HG03064 (cell line): ENCODE measurements around the gene TRIM22.
"Not testable (repeated sequence)": the region's sequence is repeated elsewhere in the genome, so short reads cannot be mapped to it uniquely, and the experiment has no call there.

Experiments
- ATAC-seq: cut with Tn5 transposase; IDR thresholded peaks from one replicate; pipeline ENCODE4 v1.9.1; 2021; ENCODE audit warnings: low read depth; ENCODE audit not compliant: unreplicated experiment

TRIM22 gene, protein sequence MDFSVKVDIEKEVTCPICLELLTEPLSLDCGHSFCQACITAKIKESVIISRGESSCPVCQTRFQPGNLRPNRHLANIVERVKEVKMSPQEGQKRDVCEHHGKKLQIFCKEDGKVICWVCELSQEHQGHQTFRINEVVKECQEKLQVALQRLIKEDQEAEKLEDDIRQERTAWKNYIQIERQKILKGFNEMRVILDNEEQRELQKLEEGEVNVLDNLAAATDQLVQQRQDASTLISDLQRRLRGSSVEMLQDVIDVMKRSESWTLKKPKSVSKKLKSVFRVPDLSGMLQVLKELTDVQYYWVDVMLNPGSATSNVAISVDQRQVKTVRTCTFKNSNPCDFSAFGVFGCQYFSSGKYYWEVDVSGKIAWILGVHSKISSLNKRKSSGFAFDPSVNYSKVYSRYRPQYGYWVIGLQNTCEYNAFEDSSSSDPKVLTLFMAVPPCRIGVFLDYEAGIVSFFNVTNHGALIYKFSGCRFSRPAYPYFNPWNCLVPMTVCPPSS

DNA sequence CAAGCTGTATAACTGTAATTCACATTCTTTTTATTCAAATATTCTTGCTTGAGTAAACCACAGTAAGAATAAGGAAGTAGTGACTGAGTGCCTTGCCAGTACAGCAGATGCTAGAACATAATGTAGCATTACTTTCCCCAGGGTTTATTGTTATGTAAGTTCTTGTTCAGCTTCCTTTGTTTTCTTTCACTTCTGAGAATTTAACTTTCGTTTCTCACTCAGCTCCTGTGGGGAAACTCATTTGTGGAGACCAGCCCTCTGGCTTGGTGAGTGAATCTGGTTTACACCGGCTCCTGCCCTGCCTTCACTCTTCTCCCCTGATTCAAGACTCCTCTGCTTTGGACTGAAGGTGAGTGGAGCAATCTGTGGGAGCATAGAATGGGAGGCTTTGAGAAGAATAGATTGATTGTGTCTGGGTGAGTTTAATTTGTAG, at the start of gene TRIM22:
Gene TRIM22 (plus strand): TSS at position 240 of the 433 bp plus-strand sequence. CDS start 6,443 bp downstream, outside the sequence.
- ATAC-seq, result peak; percentile 74

DNA sequence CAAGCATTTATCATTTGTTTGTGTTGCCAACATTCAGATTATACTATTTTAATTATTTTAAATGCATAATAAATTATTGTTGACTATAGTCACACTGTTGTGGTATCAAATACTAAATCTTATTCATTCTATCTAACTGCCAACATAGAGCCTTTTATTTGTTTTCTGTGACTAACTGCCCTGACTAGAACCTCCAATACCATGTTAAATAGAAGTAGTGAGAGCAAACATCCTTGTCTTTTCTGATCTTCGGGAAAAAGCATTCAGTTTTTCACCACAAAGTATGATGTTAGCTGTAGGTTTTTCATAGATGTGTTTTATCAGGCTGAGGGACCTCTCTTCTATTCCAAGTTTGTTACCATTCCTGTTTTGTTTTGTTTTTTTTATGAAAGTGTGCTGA, 49.6 kb upstream of the TRIM22 start:
- no peak for ATAC-seq

DNA sequence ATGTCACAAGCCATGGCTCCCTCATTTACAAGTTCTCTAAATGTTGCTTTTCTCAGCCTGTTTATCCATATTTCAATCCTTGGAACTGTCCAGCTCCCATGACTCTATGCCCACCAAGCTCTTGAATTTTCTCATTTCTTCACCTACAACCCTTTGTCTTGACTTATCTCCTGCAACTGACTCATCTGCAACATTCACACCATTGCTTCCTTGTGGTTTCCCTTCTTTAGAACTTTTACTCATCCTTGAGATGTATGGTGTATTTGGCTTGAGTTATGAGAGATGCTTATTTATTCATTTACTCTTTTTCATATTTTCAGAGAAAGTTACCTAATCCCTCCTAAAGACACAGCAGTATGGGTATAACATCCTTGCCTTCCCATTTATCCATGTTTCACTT, 46.0 kb upstream of the TRIM22 start:
- no peak for ATAC-seq

DNA sequence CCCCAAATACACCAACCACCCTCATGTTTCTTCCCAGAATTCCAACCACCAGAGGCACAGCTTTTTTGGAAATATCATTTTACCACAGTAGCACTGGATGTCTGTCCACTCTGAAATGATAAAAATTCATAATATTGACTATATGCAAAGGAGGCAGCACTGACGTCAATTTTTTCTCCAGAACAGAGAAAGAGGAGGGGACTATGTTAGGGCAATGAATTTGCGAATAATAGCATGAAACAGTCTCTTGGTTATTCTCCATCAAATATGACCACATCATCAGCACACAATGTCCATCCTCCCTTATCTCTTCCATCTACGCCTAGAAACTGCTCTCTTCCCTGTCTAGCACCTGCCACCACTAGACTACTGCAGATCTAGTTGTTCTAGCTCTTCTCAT, 43.5 kb upstream of the TRIM22 start:
- no peak for ATAC-seq

DNA sequence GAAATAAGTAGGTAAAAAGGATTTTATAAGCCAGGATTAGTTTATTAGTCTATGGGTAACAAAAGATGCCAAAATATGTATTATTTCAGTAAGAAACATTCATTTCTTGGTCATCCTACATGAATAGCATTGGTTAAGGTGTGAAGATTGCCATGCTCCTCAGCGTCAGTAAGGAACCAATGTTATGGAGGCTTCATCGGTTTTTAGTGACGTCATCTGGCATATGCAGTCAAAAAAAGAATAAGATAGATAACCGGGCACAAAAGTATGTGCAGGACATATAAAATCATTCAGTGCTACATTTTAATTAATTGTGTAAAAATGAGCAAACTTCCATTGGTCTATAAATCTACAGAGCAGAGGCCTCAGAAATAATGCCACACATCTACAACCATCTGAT, 34.1 kb upstream of the TRIM22 start:
- no peak for ATAC-seq

DNA sequence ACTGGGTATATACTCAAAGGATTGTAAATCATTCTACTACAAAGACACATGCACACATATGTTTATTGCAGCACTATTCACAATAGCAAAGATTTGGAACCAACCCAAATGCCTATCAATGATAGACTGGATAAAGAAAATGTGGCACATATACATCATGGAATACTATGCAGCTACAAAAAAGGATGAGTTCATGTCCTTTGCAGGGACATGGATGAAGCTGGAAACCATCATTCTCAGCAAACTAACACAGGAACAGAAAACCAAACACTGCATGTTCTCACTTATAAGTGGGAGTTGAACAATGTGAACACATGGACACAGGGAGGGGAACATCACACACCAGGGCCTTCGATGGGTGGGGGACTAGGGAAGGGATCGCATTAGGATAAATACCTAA, 32.6 kb upstream of the TRIM22 start:
- not testable (repeated sequence) for ATAC-seq

DNA sequence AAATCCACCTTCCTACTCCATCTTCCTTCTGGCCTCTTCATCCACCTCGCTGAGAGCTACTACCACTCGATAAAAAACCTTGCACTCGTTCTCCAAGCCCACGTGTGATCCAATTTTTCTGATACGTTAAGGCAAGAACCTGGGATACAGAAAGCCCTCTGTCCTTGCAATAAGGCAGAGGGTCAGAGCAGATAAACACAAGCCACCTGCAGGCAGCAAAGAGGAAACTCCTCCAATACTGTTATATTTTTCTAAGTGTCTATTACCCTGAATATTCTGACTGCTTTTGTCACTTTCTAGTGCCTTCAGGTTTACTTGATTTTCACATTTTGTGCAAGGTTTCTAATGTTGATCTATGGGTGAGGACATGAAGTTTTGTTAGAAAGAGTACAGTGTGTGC, 31.3 kb upstream of the TRIM22 start:
- no peak for ATAC-seq

DNA sequence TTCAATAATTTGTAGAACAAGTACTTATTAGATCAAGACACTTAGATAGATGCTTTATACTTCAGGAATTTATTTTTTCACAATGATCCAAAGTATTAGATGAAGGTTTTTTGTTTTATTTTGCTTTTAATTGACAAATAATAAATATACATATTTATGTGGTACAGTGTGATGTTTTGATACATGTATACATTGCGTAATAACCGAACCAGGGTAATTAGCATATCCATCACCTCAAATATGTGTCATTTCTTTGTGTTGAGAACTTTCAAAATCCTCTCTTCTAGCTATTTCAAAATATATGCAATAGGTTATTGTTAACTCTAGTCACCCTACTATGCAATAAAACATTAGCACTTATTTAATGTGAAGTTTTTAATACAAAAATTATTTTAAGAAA, 26.1 kb upstream of the TRIM22 start:
- no peak for ATAC-seq

DNA sequence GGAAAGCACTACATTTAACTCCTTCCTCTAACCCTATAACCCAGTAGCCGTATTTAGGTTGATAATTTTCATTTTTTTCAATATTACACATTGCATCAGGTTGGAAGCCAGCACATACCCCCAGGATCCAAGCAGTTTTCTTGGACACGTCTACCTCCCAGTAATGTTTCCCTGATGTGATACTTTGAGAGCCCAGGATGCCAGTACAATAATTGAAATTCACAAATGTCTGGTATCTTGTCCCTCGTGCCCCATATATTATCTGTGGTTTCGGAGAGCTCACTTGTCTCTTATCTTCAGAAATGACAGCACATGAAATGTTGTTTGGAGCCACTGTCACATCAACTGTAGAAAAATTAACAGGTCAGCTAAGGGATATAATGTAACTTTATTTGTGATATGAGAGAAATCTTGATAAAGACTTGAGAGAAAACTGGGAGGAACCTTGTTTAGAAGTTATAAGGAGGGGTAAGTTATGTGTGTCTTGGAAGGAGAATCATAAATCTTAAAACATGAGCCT, 24.5 kb upstream of the TRIM22 start:
- ATAC-seq, result no peak

DNA sequence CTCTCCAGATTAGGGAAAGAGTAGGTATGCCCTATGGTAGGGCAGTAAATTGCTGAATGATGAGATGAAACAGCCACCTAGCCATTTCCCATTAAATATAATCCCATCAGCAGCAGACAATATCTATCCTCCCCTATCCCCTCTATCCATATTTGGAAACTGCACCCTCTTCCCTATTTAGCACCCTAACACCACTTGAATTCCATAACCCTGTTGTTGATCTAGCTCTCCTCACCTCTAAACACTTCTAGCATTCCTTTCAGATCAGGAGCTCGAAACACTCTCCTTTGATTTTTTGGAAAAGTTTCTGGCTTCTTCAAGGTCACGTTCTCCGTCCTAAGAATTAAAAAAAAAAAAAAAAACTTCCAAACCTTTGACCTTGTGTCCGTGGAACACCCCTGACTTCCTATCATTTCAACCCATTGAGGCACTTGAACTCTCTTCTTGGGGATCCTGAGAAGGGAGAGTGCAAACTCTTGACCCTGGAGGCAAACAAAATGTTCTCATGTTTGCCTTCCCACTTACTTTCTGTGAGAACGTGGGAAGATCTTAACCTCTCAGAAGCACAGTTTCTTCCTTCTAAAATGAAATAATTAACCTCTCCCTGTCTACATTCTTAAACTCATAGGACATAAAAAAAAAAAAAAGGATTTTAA, 23.7 kb upstream of the TRIM22 start:
- ATAC-seq, result no peak

DNA sequence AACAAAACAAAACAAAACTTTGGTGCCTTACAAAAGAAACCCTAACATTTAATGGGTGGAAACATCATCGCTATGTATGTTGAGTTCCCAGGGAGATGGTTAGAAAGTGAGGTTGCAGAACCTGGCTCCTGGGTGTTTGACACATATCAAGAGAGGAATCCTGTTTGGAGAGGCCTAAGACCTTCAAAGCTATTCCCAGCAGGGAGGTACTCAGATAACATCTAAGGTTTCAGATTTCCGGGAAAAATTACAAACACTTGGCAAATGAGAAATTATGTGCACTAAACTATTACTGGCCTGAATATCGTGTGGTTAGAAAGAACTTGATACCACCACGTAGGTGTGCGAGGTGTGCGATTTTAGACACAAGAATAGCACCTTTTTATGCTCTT, 23.2 kb upstream of the TRIM22 start:
- ATAC-seq, result no peak

DNA sequence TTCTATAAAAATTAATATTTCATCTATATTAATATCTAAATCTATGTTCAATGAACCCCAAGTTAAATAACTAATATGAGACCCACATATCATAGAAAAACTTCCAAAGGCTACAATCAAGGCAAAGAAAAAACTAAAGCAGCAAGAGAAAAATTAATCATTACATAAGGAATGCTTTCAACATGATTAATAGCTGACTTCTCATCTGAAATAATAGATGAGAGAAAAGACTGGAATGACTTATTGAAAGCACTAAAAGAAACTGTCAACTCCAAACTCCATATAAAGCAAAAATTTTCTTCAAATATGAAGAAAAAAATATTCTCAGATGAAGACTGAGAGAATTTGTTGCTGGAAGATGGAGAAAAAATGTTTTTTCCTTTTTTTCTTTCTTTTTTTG, 17.8 kb upstream of the TRIM22 start:
- ATAC-seq, result no peak

DNA sequence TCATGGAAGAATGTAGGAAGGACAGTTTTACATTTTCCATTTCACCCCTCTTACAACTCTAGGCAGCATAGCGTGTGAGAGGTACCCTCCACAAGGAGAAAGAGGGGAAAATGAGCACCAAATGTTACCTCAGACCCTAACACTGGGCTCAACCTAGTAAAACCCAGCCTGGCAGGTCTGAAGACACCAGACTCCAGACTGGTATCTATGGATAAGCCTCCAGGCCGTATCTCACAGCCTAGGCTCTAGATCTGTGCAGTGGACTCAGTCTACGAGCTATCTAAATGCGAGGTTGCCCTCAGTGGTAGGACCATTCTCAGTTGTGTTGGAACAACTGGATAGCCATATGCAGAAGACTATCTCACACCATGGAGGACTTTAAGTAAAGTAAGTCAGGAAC, 15.2 kb upstream of the TRIM22 start:
- no peak for ATAC-seq

DNA sequence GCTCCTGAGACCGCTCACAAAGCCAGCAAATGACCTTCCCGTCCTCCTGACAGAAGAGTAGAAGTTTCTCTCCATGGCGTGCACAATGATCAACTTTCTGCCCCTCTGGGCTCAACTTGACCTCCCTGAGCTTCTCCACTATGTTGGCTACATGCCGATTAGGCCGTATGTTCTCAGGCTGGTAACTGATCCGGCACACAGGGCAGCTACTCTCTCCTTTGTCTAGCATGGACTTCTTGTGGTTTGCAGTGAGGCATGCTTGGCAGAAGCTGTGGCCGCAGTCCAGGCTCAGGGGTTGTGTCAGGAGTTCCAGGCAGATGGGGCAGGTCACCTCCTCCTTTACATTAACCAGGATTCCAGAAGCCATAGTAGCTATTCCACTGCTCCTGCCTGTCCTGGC, 9.8 kb upstream of the TRIM22 start:
- no peak for ATAC-seq

DNA sequence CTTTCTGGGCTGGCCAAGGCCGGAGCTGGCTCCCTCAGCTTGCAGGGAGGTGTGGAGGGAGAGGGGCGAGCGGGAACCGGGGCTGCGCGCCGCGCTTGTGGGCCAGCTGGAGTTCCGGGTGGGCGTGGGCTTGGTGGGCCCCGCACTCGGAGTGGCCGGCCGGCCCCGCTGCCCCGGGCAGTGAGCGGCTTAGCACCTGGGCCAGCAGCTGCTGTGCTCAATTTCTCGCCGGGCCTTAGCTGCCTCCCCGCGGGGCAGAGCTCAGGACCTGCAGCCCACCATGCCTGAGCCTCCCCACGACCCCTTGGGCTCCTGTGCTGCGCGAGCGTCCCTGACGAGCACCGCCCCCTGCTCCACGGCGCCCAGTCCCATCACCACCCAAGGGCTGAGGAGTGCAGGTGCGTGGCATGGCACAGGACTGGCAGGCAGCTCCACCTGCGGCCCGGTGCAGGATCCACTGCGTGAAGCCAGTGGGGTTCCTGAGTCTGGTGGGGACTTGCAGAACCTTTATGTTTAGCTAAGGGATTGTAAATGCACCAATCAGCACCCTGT, 6.6 kb upstream of the TRIM22 start:
- ATAC-seq, result not testable (repeated sequence)

DNA sequence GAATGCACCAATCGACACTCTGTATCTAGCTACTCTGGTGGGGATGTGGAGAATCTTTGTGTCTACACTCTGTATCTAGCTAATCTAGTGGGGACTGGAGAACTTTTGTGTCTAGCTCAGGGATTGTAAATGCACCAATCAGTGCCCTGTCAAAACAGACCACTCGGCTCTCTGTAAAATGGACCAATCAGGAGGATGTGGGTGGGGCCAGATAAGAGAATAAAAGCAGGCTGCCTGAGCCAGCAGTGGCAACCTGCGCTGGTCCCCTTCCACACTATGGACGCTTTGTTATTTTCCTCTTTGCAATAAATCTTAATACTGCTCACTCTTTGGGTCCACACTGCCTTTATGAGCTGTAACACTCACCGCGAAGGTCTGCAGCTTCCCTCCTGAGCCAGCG, 6.0 kb upstream of the TRIM22 start:
- ATAC-seq, result not testable (repeated sequence)

DNA sequence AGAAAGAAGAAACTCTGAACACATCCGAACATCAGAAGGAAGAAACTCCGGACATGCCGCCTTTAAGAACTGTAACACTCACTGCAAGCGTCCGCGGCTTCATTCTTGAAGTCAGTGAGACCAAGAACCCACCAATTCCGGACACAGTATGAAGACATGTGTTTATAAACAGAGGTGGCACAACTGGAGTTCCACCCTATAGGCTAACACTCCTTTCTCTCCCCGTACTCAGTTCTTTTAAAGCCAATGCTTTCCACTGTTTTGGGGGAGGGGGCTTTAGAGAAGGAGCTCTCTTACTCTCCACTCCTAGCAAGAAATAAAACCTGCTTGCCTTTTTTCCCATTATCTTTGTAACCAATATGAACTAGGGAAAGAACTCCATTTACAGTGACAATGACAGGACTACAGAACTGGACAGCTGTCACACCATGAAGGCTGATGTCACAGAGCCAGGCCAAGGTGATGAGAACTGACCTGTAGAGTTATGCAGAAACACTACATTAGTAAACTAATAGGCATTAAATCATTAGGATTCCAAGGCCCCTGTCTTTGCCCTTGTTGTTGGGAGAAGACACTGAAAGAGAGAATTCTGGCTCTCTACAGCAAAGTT, 5.4 kb upstream of the TRIM22 start:
- no peak for ATAC-seq

DNA sequence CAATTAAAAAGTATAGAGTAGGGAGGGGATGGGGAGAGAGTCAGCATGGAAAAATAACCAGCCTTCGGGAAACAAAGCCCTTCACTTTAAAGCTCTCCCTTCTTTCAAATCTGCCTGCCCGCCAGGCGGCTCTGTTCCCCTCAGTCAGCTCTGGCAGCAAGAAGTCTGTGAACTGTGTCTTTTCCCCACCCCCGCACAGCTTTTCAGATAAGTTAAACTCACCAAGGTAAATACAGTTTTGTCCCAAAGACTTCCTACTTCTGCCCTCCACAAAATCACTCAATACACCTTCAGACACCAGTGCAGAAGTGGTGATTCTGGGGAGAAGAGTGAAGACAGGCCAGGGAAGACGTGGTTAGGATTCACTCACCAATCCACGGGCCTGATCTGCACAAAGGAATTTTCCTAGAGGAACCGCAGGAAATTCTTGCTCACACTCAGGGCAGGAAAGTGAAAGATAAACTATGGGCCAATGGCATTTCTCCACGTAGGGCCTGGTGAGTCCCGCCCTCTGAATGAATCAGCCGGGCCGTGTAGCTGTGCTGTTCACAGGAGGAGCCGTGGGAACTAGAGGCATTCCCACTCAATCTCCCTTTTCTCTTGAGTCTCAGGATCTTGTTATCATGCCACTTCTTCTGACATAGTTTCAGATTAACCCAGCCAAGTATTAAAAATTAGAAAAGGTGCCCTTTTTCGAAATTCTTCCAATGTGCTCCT, 4.8 kb upstream of the TRIM22 start, which contains the start of gene TRIM5:
Gene TRIM5 (minus strand): TSS at position 429 of the 717 bp plus-strand sequence. CDS start 4,897 bp downstream, outside the sequence.
- ATAC-seq, result peak; percentile 75

DNA sequence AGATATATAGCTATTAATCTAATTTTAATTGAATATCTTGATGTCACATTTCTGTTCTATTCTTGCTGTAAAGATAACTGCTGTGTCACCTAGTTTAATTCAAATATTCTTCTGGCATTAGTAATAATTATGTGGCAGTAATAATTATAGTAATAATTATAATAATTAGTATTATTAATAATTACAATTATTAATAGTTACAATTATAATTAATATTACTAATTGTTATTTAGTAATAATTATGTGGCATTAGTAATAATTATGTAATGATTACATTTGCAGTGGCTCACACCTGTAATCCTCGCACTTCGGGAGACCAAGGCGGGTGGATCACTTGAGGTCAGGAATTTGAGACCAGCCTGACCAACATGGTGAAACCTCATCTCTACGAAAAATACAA, 3.2 kb upstream of the TRIM22 start:
- no peak for ATAC-seq

DNA sequence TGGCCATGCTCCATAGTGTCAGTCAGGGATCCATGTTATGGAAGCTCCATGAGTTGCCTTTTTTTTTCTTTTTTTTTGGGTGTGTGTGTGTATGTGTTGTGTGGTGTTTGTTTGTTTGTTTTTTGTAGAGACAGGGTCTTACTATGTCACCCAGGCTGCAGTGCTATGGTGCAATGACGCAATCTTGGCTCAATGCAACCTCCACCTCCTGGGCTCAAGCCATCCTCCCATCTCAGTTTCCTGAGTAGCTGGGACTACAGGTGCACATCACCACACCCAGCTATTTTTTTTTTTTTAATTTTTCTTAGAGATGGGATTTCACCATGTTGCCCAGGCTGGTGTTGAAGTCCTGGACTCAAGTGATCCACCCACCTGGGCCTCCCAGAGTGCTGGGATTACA, 1.1 kb upstream of the TRIM22 start:
- no peak for ATAC-seq
